Measurements from ENCODE around the gene IKZF2.
"Not testable (repeated sequence)": the region's sequence is repeated elsewhere in the genome, so short reads cannot be mapped to it uniquely, and the experiment has no call there.

IKZF2 gene

DNA sequence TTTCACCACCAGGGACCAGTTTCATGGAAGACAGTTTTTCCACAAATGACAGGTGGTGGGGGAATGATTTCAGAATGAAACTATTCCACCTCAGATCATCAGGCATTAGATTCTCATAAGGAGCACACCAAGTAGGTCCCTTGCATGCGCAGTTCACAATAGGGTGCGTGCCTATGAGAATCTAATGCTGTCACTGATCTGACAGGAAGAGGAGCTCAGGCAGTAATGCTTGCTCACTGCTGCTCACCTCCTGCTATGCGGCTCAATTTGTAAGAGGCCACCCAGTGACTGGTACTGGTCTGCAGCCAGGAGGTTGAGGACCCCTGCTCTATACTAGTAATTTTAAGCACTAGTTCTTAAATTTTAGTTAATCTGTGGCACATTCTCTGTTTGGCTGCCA, 107.8 kb downstream of the IKZF2 start:
- no peak for DNase-seq (ENCODE audit: low read depth, low spot score)

DNA sequence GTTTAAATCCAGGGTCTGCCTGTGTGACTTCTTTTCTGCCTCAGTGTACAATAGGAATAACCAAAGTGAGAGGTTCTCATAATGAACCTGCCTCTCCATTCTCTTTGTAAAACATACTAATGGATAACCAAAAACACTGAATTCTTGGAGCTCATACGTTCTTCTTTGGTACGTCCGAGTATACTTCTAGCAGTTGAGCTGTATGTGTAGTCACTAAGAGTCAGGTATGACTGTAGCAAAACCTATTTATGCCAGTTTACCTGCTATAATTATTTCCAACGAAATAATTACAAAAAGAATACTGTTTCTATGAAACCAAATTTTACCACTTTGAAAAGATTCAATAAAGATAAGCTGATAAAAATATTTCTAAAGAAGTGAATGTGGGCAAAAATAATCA, 109.2 kb downstream of the IKZF2 start:
- no peak for DNase-seq (ENCODE audit: low read depth, low spot score)

DNA sequence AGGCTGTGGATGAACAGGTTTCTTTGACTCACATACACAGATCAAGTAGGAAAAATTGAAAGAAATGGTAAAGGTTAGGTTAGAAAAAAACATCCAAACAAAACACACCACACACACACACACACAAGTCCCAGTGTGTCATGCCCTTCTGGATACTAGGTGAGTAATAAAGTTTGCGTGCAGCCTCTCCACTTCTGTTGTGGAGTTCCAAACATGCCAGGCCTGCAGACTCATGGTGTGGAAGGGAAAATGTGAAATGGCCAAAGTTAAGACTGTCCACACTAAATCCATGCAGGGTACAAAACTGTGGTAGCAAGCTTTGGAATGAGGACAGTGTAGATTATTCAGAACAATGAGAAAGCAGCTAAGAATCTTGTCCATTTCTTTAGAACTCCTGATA, 114.6 kb downstream of the IKZF2 start:
- peak; percentile 66 for DNase-seq (ENCODE audit: low read depth, low spot score)

DNA sequence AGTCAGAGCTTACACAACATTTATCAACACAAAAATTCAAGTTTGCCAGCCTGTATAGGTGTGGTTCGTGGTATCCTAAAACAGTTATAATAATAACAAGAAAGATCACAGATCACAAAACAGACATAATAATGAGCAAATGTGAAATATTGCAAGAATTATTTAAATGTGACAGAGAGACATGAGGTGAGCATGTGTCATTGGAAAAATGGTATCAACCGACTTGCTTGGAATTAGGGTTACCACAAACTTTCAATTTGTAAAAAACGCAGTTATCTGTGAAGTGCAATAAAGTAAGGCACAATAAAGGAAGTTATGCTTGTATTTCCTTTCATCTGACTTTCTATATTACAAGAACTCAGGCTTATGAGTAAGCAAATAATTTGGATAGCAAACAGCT, 116.8 kb downstream of the IKZF2 start:
- no peak for DNase-seq (ENCODE audit: low read depth, low spot score)

DNA sequence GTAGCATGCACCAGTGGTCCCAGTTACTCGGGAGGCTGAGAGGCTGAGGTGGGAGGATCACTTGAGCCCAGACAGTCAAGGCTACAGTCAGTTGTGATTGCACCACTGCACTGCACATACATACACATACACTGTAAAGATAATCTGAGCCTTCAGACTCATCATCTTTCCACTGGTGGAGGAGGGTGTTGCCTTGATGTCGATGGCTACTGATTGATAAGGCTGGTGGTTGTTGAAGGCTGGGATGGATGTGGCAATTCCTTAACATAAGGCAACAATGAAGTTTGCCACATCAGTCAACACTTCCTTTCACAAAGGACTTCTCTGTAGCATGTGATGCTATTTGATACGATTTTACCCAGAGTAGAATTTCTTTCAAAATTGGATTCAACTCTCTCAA, 118.8 kb downstream of the IKZF2 start:
- no peak for DNase-seq (ENCODE audit: low read depth, low spot score)

DNA sequence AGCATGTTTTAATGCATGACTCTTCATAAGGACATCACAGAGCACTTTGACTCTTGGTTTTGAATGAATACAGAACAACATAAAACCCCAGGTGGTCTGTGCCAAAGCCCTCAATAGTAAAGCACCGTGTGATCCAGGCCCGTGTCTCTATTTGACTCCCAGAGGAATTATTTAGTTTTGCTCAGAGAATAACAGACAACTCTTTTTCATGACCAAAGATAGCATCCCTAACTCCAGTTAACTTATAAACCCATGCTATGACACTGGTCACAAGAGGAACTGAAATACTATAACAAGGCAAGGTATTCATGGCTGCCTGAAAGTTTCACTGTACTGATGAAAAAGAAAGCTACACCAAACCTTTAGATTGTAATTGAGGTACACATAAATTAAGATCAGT, 128.4 kb downstream of the IKZF2 start:
- DNase-seq (ENCODE audit: low read depth, low spot score): no peak

DNA sequence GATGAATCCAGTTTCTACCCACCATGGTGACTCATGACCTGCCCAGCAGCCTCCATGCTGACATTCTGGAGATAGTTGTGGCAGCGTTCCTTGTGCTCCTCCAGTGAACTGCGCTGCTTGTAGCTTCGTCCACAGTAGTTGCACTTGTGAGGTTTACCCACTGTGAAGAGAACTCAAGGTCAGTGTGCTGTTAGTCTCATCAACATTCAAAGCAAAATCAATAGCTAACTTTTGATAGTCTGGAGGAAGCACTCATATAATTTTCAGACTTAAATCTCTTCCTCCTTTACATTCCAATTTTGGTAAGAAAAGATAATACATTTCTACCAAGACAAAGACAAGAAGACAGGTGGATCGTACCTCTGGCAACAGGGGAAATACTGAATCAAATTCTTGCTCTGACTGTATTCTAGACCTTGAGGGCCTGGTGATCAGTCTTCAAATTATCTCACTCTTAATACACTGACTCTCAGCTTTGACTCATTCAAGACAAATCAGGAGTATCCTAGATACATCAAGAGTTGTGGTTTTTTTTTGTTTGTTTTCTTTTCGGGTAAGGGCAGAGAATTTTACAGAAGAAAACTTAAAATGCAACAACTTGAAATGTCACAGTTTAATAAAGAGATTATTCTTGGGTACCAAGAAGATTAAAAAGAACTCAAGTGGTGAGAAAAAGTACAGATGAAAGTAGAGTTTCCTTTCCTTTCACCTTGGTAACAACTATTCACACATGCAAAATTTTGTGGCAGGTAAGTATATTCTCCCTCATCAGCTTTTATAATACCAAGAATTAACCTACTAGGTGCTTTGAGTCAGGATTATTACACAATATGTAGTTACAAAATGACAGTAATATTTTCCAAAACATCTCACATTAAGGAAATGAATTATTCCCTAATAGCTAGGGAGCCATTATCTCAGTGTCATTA, 129.2 kb downstream of the IKZF2 start:
- peak; percentile 83 for DNase-seq (ENCODE audit: low read depth, low spot score)

DNA sequence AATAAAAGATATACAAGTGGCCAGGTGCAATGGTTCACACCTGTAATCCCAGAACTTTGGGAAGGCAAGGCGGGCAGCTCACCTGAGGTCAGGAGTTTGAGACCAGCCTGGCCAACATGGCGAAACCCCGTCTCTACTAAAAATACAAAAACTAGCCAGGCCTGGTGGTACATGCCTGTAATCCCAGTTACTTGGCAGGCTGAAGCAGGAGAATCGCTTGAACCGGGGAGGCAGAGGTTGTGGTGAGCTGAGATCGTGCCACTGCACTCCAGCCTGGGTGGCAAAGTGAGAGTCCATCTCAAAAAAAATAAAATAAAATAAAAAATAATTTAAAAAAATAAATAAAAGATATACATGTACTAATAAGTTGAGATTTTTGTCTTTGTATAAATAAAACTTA, 130.5 kb downstream of the IKZF2 start:
- not testable (repeated sequence) for DNase-seq (ENCODE audit: low read depth, low spot score)

DNA sequence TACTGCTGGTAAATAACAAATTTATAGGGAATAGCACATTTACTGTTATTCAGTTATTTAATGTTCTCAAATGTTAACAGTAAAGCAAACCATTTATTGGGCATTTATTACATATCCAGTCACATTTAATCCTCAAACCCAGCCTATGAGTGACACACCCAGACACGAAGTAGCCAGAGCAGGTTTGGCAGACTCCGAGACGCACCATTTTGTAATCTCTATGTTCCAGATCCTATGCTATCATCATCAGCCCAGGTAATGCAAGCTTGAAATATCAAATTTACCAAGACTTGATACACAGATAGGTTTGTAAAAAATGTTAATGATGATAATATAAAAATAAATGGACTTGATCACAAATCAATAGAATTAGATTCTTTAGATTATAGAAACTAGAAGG, 131.1 kb downstream of the IKZF2 start:
- DNase-seq (ENCODE audit: low read depth, low spot score): no peak

DNA sequence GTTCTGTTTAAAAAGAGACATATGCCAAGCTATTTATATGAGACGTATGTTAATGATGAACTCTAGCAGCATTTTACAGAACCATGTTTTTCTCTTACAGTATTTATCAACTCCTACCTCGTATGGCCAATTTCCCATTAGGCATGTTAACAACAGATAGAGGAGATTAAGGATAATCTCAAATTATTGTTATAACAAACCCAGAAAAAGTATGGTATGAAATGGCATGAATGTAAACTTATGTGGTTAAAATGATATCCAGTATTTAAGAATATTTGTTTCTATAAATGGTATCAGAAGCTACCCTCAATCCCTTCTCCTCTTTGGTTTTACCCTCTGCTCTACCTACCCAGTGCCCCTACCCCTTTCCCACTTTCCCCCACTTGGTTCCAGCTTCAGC, 132.0 kb downstream of the IKZF2 start:
- no peak for DNase-seq (ENCODE audit: low read depth, low spot score)

DNA sequence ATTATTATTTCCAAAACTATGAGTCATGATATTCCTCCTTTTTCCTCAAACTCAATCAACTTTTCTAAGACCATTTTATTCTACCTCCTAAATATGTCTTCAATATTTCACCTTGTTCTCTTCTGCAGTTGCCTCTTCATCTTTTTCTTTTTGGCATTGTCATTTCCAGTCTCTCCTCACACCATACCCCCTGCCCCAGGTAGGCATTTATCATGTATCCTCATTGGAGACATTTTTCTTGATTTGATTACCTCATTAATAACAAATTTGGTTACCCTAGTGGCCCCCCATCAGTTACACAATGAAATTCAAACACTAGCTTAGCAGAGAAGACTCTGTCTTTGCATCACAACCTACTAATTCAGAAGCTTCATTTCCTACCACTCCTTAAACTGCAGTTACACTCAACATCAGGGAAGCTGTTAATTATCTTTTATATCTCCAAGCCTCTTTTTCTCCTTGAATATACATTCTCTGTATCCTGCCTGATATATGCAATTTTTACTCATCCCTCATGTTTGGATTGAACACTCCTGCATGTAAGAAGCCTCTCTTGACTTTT, 133.0 kb downstream of the IKZF2 start:
- DNase-seq (ENCODE audit: low read depth, low spot score): no peak

DNA sequence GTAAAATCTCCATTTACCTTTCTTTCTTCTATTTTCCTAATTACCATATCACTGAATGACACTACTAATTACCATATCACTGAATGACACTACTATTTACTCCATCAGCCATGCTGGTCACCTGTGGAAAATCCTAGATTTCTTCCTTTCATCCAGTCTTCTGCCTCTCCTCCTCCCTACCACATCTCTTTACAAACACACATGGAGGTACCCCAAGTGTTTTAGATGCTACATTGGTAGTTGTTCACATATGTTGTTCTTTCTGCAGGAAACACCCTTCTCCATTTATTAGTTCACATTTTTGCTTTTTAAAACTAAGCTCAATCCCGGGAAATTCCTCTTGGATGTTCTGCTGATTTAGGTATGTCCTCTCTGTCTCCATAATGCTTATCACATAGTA, 134.0 kb downstream of the IKZF2 start:
- no peak for DNase-seq (ENCODE audit: low read depth, low spot score)

DNA sequence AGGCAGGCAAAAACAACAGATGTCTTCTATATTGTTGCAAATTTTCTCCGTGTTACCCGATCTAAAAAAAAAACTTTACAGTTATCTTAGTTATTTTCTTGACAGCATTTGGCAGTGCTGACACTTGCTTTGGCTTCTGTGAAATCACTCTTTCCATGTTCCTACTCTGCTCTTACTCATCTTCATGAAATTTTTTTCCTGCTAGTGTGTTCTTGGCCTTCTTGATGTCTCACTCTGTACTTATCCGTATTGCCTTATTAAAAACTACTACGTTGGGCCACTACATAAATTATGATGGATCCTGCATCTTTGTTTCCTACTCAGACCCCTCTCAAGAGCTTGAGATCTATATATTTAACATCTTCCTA, 134.4 kb downstream of the IKZF2 start:
- DNase-seq (ENCODE audit: low read depth, low spot score): no peak

DNA sequence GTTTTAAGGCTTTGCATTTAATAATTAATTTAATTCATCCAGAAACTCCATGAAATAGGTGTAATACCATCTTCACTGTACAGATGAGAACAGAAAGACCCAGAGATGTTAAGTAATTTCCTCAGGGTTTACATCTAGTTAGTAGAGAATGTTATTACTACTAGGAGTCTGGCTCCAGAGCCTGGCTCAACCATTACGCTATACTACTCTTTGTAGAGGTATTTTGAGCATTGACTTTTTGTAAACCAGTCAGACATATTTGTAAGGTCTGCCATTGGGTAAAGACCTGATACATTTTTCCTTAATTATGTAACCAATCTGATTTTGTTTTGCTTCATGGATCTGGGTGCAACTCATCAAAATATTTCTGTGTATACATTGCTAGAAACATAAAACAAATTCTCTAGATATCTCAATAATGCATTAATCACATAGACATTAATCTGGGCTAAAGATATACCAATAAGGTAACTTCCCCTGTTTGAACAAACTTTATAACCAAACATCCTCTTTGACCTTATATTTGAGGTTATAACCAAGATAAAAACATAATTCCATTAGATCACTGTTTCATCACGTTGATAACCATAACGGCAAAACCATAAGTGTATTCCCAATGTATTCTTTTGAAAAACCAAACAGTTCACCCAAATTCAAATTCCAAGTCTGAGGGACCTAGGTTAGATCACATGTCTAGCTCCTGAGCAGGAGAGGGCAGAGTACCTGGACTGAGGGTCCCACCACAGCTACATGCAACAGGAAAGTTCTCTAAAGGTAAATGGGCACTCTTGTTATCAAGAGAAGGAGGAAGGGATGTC, 135.0 kb downstream of the IKZF2 start:
- DNase-seq (ENCODE audit: low read depth, low spot score): no peak

DNA sequence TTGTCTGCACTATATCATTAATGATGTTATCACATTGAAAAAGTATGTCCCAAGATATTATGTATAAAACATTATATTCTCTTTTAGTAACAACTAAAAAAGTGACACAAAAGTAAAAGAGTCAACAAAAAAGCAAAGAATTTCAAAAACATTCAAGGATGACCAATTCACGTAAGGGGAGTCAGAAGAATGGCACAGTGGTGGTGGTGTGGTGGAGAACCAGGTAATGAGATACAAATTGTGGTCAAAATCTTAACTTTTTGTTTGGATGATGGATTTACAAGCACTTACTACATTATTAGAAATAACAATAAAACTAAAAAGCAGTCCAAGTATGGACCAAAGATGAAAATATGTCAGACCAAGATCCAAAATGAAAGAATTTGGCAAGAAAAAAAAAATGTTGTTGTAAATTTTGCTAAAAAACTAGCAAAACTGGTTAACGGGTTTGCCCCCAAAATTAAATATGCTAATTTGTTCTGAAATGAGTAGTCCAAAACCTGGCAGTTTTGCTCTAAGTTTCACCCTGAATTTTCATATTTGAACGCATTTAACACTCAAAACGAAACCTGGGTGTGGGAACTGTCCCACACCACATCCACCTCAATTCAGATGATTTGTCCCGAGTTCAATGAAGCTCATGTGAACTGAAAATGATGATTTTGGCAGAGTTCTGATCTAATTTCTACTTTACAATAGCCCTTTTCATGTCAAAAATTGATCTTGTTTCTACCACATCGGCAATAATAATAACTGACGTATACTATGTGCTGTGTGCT, 135.8 kb downstream of the IKZF2 start:
- DNase-seq (ENCODE audit: low read depth, low spot score): no peak

DNA sequence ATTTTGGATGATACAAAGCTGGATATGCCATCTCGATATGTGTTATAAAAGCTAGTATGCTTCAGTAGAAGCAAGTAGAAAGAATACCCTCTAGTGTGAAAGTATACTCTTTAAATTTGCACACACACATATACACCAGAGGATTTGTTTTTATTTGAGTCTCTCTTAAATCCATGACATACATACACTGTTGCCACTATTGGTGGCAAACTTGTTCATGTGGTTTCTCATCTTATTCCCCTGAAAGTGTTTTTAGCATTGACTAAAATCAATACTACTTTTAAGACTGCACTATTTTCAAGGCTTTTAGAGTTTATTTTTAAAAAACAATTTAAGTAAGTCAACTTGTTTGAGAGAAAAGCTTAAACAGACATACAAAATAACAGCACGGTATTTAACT, 137.4 kb downstream of the IKZF2 start:
- no peak for DNase-seq (ENCODE audit: low read depth, low spot score)

DNA sequence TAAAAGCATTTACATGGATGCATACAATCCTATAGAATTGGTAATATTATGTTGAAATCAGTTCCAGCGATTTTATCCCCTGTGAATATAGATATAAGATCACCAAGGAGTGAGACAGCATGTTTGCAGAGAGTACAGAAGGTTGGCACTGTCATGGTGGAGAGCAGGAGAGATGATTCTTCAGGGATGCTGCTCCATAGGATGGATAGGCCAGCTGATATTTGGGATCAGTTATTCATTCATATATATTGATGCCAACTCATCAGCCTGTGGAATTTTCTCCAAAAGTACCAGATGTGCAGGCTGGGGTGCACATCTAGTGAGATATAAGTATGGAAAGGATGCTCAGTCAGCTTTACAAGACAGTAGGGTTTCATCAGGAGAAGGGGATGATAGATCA, 139.9 kb downstream of the IKZF2 start:
- DNase-seq (ENCODE audit: low read depth, low spot score): no peak

DNA sequence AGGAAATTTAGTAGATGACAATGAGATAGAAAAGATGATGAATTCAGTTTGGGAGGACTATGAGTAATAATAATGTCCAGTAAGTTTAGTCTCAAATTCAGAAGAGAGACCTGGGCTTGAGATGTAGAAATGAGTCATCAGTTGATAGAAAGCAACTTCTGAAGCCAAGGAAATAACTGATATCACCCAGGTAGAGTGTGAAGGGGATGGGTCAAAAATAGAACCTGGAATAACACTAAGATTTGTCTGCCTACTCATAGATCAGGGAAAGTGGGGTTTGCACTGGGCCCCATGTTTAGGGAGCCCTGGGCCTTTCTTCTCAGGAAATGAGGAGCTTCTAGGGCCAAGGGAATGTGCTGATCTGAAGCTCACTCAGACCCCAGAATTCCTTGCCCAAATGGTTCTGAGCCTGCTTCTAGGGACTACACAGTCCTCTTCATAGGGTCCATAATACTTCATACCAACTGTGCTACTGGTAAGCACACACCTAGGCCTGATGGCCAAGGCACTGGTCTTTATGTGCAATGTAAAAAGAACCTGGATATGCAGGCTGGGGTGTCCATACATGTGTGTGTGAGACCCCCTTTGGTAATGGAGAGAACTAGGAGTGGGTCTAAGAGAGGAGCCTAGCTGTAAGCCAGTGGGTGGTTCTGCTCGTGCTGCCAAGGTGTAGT, 141.2 kb downstream of the IKZF2 start:
- DNase-seq (ENCODE audit: low read depth, low spot score): no peak

DNA sequence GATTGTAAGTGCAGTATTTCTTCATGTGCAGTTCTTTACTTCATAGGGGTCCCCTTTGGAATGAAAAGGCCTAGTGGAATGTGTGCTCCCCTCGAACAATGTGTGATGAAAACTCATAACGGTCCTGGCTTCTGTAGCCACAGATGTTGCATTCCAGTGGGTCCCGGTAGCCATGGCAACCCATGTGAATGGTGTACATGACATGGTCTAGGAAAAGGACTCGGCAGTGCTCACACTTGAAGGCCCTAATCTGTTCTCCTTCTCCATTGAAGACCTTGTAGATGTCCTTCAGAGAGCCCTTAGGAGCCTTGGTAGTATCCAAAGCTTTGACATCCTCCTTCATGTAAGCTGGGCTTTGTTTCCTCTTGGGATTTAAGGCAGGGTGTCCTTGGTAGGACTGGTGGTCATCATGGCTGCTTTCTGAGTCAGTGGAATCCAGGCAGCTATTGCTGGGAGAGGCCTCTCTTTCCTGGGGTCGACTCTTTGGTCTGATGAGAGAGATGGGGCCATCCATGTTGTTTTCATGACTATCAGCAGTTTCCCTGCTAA, 144.0 kb downstream of the IKZF2 start:
- peak; percentile 26 for DNase-seq (ENCODE audit: low read depth, low spot score)

DNA sequence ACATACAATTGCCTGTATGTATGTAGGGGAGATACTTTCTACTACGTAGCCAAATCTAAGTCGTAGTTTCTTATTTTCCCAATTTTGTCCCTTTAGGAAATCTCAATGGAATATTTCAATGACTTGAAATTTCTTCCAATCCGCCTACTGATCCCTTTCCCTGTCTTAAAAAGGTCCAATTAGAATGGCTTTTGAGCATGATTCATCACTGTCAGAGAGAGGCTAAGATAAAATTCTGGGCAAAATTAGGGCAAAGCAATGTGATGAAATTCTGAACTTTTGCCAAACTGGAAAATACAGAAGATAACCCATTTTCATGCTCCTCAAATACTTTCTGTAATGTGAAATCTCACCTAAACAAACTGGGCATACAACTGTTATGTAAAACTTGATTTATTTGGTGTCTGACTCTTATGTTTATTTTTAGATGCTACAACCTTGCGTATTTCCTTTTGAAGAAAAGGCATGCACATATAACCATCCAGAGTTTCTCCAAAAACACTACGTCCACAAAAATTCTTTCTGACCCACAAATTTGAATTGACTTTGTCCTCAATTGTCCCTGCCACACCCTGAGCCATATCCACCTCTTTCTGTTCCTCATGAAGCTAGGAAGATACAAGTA, 147.1 kb downstream of the IKZF2 start:
- no peak for DNase-seq (ENCODE audit: low read depth, low spot score)

DNA sequence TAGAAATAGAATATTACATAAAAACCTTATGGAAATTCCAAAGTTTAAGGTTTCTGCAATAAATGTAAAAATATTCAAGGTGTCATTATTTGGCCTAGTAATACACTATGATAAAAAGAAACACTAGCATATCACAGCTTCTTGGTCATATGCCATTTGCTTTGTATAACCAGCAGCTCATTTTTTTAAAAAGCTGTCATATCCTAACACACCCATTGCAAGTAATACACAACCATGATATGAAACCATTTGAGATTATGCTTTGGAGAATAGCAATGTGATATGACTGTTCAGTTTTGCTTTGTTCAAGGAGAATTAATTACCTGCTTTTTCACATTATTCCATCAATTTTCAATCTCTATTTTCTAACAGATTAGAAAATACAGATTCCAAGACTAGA, 149.0 kb downstream of the IKZF2 start:
- DNase-seq (ENCODE audit: low read depth, low spot score): no peak

Measured in astrocyte of the hippocampus (primary cell).